Measurements from ENCODE around the gene ENPP1. TPM values are rescaled to one million over a fixed set of nuclear protein-coding genes. Genes with fewer than 3 reads are reported as not detected.
A peak's percentile ranks its signal among the peaks of the same experiment; 100 is the strongest.

ENPP1 gene
- total RNA-seq, 6 donors from 2014 or later = 0.89 to 2.4 (median 1.5) TPM

GRCh38 chr6:131808460-131809269, 845 bp downstream of the ENPP1 start:
- H3K27me3 ChIP-seq = peaks cover 0 to 2% (median 0%) of the 10 kb centered on the region in 4 donors

GRCh38 chr6:131811500-131811899, 3.7 kb downstream of the ENPP1 start:
- ATAC-seq (ENCODE audit: low FRiP score in 2 of 2) = no peak
- no peaks in the 10 kb centered on the region for H3K9me3 ChIP-seq
- WGBS, 2 donors = 60 to 65% methylated on average over 3 of the region's 3 CpGs

More at GRCh38 chr6:131808460-131809269, 845 bp downstream of the ENPP1 start:
- H3K4me3 ChIP-seq = peak overlapping the region; percentile 55 to 72 (median 64)
- no peaks in the 10 kb centered on the region for H3K9me3 ChIP-seq
- H3K27ac ChIP-seq = peak overlapping the region in 2 of 4 donors; percentile 49 to 80
- ATAC-seq (ENCODE audit: low FRiP score in 2 of 2) = no peak
- WGBS, 2 donors = 39 to 45% methylated on average over 11 to 12 of the region's 12 CpGs
- no peaks in the 10 kb centered on the region for H3K36me3 ChIP-seq
- TF ChIP-seq EP300 (IDR thresholded peaks at IDR 0.05) (no peak), POLR2A (IDR thresholded peaks at IDR 0.05) (no peak), CTCF (IDR thresholded peaks at IDR 0.05) (no peak), POLR2AphosphoS5 (IDR thresholded peaks at IDR 0.05) (no peak)
- no peak for DNase-seq
- peaks cover 4 to 16% (median 10%) of the 10 kb centered on the region in 4 donors for H3K4me1 ChIP-seq

GRCh38 chr6:131813991-131814390, 6.2 kb downstream of the ENPP1 start:
- Histone ChIP-seq H3K4me3 (no peak overlapping the region), H3K27ac (no peak overlapping the region), H3K4me1 (no peaks in the 10 kb centered on the region), H3K36me3 (no peaks in the 10 kb centered on the region), H3K9me3 (no peaks in the 10 kb centered on the region), H3K27me3 (no peaks in the 10 kb centered on the region)
- DNase-seq (no peak), ATAC-seq (ENCODE audit: low FRiP score in 2 of 2) (no peak)
- TF ChIP-seq CTCF (IDR thresholded peaks at IDR 0.05) (no peak), POLR2A (IDR thresholded peaks at IDR 0.05) (no peak), EP300 (IDR thresholded peaks at IDR 0.05) (no peak), POLR2AphosphoS5 (IDR thresholded peaks at IDR 0.05) (no peak)
- WGBS, 2 donors = 91 to 92% methylated on average over 3 of the region's 3 CpGs

More at GRCh38 chr6:131811500-131811899, 3.7 kb downstream of the ENPP1 start:
- no peak overlapping the region for H3K4me3 ChIP-seq
- peaks cover 4 to 16% (median 10%) of the 10 kb centered on the region in 4 donors for H3K4me1 ChIP-seq
- H3K36me3 ChIP-seq = no peaks in the 10 kb centered on the region
- no peak for DNase-seq
- TF ChIP-seq POLR2AphosphoS5 (IDR thresholded peaks at IDR 0.05) = no peak
- no peak for TF ChIP-seq POLR2A (IDR thresholded peaks at IDR 0.05)
- TF ChIP-seq EP300 (IDR thresholded peaks at IDR 0.05) = no peak
- no peak for TF ChIP-seq CTCF (IDR thresholded peaks at IDR 0.05)
- H3K27me3 ChIP-seq = peaks cover 0 to 2% (median 0%) of the 10 kb centered on the region in 4 donors
- no peak overlapping the region for H3K27ac ChIP-seq

- no peak for DNase-seq
- Histone ChIP-seq H3K4me3 (no peak overlapping the region), H3K9me3 (no peaks in the 10 kb centered on the region), H3K27ac (no peak overlapping the region), H3K27me3 (no peaks in the 10 kb centered on the region), H3K4me1 (no peaks in the 10 kb centered on the region), H3K36me3 (no peaks in the 10 kb centered on the region)
- 60 to 71% methylated on average over 1 of the region's 1 CpG for WGBS, 2 donors
- ATAC-seq (ENCODE audit: low FRiP score in 2 of 2) = no peak
- TF ChIP-seq POLR2AphosphoS5 (IDR thresholded peaks at IDR 0.05) = no peak
- TF ChIP-seq CTCF (IDR thresholded peaks at IDR 0.05) = no peak
- no peak for TF ChIP-seq POLR2A (IDR thresholded peaks at IDR 0.05)
- no peak for TF ChIP-seq EP300 (IDR thresholded peaks at IDR 0.05)
Measured at GRCh38 chr6:131816869-131817268, 9.0 kb downstream of the ENPP1 start.

Measured in upper lobe of left lung (tissue), 6 donors.